K562 (cell line): ENCODE results near the gene STX1B. TPM values are rescaled to one million over a fixed set of nuclear protein-coding genes. Genes with fewer than 3 reads are reported as not detected.

Experiments
- ATAC-seq: fragments of 200-7000 bp; cut with Tn5 transposase; 3 replicates; pipeline ENCODE4 v1.9.1; 2020; ENCODE audit warnings: moderate library complexity
- BruUV-seq: library from RNA; stranded (reverse); fragments of 400-500 nt; replicated peaks from 2 replicates; lab custom pipeline; 2021; lab: Mats Ljungman, UMichigan
- CTCF ChIA-PET: fragments of 300-600 bp; formaldehyde crosslinking; extraction: SDS; loops from one replicate; lab custom pipeline; 2021; ENCODE audit warnings: low intra/inter-chr PET ratio; lab: Yijun Ruan, JAX
- POLR2A ChIA-PET: fragments of 300-600, 350-650 bp; sonication (Branson Sonifier 250); formaldehyde crosslinking; extraction: SDS; loops from one replicate; lab custom pipeline; 2021; ENCODE audit warnings: antibody characterized with exemption, inconsistent platforms; lab: Yijun Ruan, JAX
- DNase-seq, 4 experiments: peaks; one replicate each; pipeline versions ENCODE4 v3.0.0 to v3.0.0-alpha.2; 2011 to 2018; ENCODE audit warnings: low spot score in 3 of 4, mixed read lengths in 3 of 4; ENCODE audit errors: extremely low read depth in 1 of 4
- FAIRE-seq: peaks from 2 replicates; lab custom pipeline; 2011; peaks lifted over from hg19 to GRCh38; lab: Jason Lieb, UNC
- H2AFZ ChIP-seq: 2 replicates; pipeline ENCODE4 v1.6.0; 2011; ENCODE audit warnings: low read depth, low read length, control low read depth, inconsistent platforms
- H3K27ac ChIP-seq: fragments of 200-600 bp; 3 replicates; pipeline ENCODE4 v1.8.0; 2011; ENCODE audit warnings: low read depth, mild to moderate bottlenecking, control low read depth, inconsistent platforms, low read length, moderate library complexity, mixed read lengths; ENCODE audit errors: extremely low read depth
- H3K27me3 ChIP-seq, 2 experiments: fragments of 300-600 bp in 1 of 2; 2 replicates in 1 of 2; 3 replicates in 1 of 2; pipeline versions ENCODE4 v1.6.0 to v1.8.0; 2011; ENCODE audit warnings: inconsistent platforms in 2 of 2, low read length in 2 of 2, mild to moderate bottlenecking in 1 of 2, mixed read lengths in 1 of 2, moderate library complexity in 1 of 2; ENCODE audit not compliant: control insufficient read depth in 2 of 2, insufficient read depth in 2 of 2
- H3K36me3 ChIP-seq: fragments of 300-600 bp; 3 replicates; pipeline ENCODE4 v1.8.0; 2011; ENCODE audit warnings: mild to moderate bottlenecking, low read length, inconsistent platforms; ENCODE audit not compliant: control insufficient read depth, insufficient read depth
- H3K4me1 ChIP-seq, 2 experiments: fragments of 200-600 bp in 1 of 2; replicated peaks in 1 of 2; 2 replicates in 1 of 2; 3 replicates in 1 of 2; pipeline versions ENCODE4 v1.5.1 to v1.8.0; 2011; ENCODE audit warnings: inconsistent platforms in 2 of 2, low read length in 2 of 2, mild to moderate bottlenecking in 1 of 2, mixed read lengths in 1 of 2, moderate library complexity in 1 of 2; ENCODE audit not compliant: control insufficient read depth in 2 of 2, insufficient read depth in 2 of 2
- H3K4me2 ChIP-seq: 2 replicates; pipeline ENCODE4 v1.6.1; 2011; ENCODE audit warnings: low read length, control low read depth, inconsistent platforms, mixed read lengths; ENCODE audit not compliant: insufficient read depth
- H3K4me3 ChIP-seq: fragments of 200-600 bp; sonication (generic), shearing (Covaris generic); 2 replicates; pipeline ENCODE4 v1.5.1; 2016; ENCODE audit warnings: control low read depth, inconsistent platforms
- H3K79me2 ChIP-seq: fragments of 200-600 bp; 3 replicates; pipeline ENCODE4 v1.8.0; 2011; ENCODE audit warnings: low read length, inconsistent platforms; ENCODE audit not compliant: control insufficient read depth, insufficient read depth
- H3K9ac ChIP-seq, 2 experiments: 2 replicates each; pipeline versions ENCODE4 v1.6.0 to v1.6.1; 2011; ENCODE audit warnings: low read depth in 2 of 2, low read length in 2 of 2, control low read depth in 1 of 2, inconsistent platforms in 1 of 2, mild to moderate bottlenecking in 1 of 2, mixed read lengths in 1 of 2; ENCODE audit not compliant: insufficient read depth in 1 of 2
- H3K9me1 ChIP-seq: one replicate; pipeline ENCODE4 v1.6.0; 2011; ENCODE audit warnings: inconsistent platforms, mild to moderate bottlenecking, low read length, moderate library complexity; ENCODE audit not compliant: control insufficient read depth, insufficient read depth
- H3K9me3 ChIP-seq: replicated peaks from 2 replicates; pipeline ENCODE4 v1.5.1; 2011; ENCODE audit warnings: low read depth, low read length, inconsistent platforms; ENCODE audit not compliant: control insufficient read depth, insufficient read depth
- H4K20me1 ChIP-seq: replicated peaks from 2 replicates; pipeline ENCODE4 v1.6.1; 2011; ENCODE audit warnings: low read length, inconsistent platforms, mixed read lengths; ENCODE audit not compliant: control insufficient read depth, insufficient read depth
- CREB1 ChIP-seq, 2 experiments: sonication (generic) in 1 of 2; formaldehyde crosslinking in 1 of 2; IDR thresholded peaks; 2 replicates each; pipeline versions ENCODE4 v1.6.1 to v1.8.0; 2012 to 2022; ENCODE audit warnings: inconsistent platforms in 1 of 2, mild to moderate bottlenecking in 1 of 2, missing genetic modification reagents in 1 of 2, moderate library complexity in 1 of 2
- EHMT2 ChIP-seq: fragments of 450-650 bp; IDR thresholded peaks from 2 replicates; pipeline ENCODE4 v1.6.1; 2018; ENCODE audit warnings: antibody characterized with exemption
- ETV5 ChIP-seq: sonication (generic); formaldehyde crosslinking; IDR thresholded peaks from 2 replicates; pipeline ENCODE4 v1.4.0; 2020; ENCODE audit warnings: low read depth, mild to moderate bottlenecking, missing genetic modification reagents
- HSF4 ChIP-seq: fragments of 250-450 bp; sonication (Bioruptor Pico); IDR thresholded peaks from 2 replicates; pipeline ENCODE4 v2.1.2; 2022; ENCODE audit warnings: mild to moderate bottlenecking, moderate library complexity, borderline replicate concordance
- KDM5B ChIP-seq: fragments of 200-600 bp; sonication (generic); IDR thresholded peaks from 2 replicates; pipeline ENCODE4 v1.6.1; 2012; ENCODE audit warnings: low read depth, mild to moderate bottlenecking, moderate library complexity, low read length, control low read depth, inconsistent platforms; ENCODE audit not compliant: insufficient replicate concordance
- MCM2 ChIP-seq: fragments of 450-650 bp; IDR thresholded peaks from 2 replicates; pipeline ENCODE4 v1.6.1; 2017; ENCODE audit warnings: low read depth, mild to moderate bottlenecking
- NFATC3 ChIP-seq: fragments of 450-650 bp; IDR thresholded peaks from 2 replicates; pipeline ENCODE4 v1.6.1; 2017; ENCODE audit warnings: mild to moderate bottlenecking
- NR3C1 ChIP-seq: sonication (generic); formaldehyde crosslinking; IDR thresholded peaks from 2 replicates; pipeline ENCODE4 v1.8.1; 2022; ENCODE audit warnings: missing genetic modification reagents
- PTRF ChIP-seq: fragments of 450-650 bp; IDR thresholded peaks from 2 replicates; pipeline ENCODE4 v1.6.1; 2016; ENCODE audit warnings: mild to moderate bottlenecking, missing genetic modification characterization, missing compliant biosample characterization
- RBM34 ChIP-seq: fragments of 200-400 bp; formaldehyde crosslinking; IDR thresholded peaks from 2 replicates; pipeline ENCODE4 v1.6.1; 2018; ENCODE audit warnings: low read length, borderline replicate concordance; ENCODE audit not compliant: insufficient read depth
- SPI1 ChIP-seq: IDR thresholded peaks from 2 replicates; pipeline ENCODE4 v1.6.1; 2011; ENCODE audit warnings: low read depth, low read length, control low read depth, borderline replicate concordance
- TRIM24 ChIP-seq, 2 experiments: fragments of 450-650 bp; IDR thresholded peaks; 2 replicates each; pipeline ENCODE4 v1.6.1; 2016
- ZBTB12 ChIP-seq: fragments of 250-450 bp; sonication (Bioruptor Pico); IDR thresholded peaks from 2 replicates; pipeline ENCODE4 v1.4.0; 2020
- ZBTB5 ChIP-seq: fragments of 450-650 bp; IDR thresholded peaks from 2 replicates; pipeline ENCODE4 v1.6.1; 2017; ENCODE audit warnings: antibody characterized with exemption
- ZNF449 ChIP-seq: fragments of 250-450 bp; sonication (Bioruptor Pico); IDR thresholded peaks from 2 replicates; pipeline ENCODE4 v1.8.0; 2022; ENCODE audit warnings: moderate library complexity, mild to moderate bottlenecking, inconsistent platforms
- ZNF644 ChIP-seq: fragments of 200-800 bp; sonication (Bioruptor generic); IDR thresholded peaks from 2 replicates; pipeline ENCODE4 v1.6.1; 2016; ENCODE audit warnings: low read depth, missing genetic modification characterization, missing compliant biosample characterization
- WGBS: fragments of 100-300 bp; shearing (Covaris generic); methylation state at CpG from one replicate; pipeline ENCODE4 v1.1.6; 2016; ENCODE audit warnings: low coverage, mixed read lengths; ENCODE audit not compliant: insufficient coverage; ENCODE audit errors: missing lambda C conversion rate; 5-methylcytosine and 5-hydroxymethylcytosine counted together
- in situ Hi-C: fragments of 300-500 bp; cut with MboI; formaldehyde crosslinking; loops from 4 replicates; pipeline ENCODE4 v1.15.0; 2018; ENCODE audit warnings: inconsistent platforms, mixed read lengths
- intact Hi-C: fragments of 100-400 bp; cut with micrococcal nuclease; formaldehyde crosslinking; loops from 2 replicates; pipeline ENCODE4 v1.14.2; 2022
- polyA plus RNA-seq, 8 experiments: library from polyadenylated mRNA; depleted of rRNA in 4 of 8; stranded (reverse) in 5 of 8; unstranded in 3 of 8; fragments of >200 nt; fragmentation: Nextera tagmentation in 2 of 8; fragmentation: Illumina TruSeq in 1 of 8; extraction: Ambion mirVana in 2 of 8; extraction: Trizol in 1 of 8; gene quantifications; 2 replicates each; pipeline versions ENCODE4 v1.2.1 to v1.2.3, GENCODE V29; 2011 to 2014; ENCODE audit warnings: inconsistent platforms in 1 of 8, missing spikeins in 1 of 8
- total RNA-seq, 7 experiments: library from RNA; depleted of rRNA in 6 of 7; stranded (reverse); fragments of >200 nt in 6 of 7; fragmentation: Illumina TruSeq in 2 of 7; extraction: Trizol in 2 of 7; gene quantifications; 2 replicates each; pipeline versions ENCODE4 v1.2.1 to v1.2.3, GENCODE V29; 2011 to 2021; ENCODE audit warnings: low replicate concordance in 1 of 7

STX1B gene
- total and polyA plus RNA-seq, 9 of the 15 experiments (the other 6 are each of a cell fraction or from before 2014, with no cell fraction given) = 0.07 to 2.5 (median 0.86) TPM

DNA sequence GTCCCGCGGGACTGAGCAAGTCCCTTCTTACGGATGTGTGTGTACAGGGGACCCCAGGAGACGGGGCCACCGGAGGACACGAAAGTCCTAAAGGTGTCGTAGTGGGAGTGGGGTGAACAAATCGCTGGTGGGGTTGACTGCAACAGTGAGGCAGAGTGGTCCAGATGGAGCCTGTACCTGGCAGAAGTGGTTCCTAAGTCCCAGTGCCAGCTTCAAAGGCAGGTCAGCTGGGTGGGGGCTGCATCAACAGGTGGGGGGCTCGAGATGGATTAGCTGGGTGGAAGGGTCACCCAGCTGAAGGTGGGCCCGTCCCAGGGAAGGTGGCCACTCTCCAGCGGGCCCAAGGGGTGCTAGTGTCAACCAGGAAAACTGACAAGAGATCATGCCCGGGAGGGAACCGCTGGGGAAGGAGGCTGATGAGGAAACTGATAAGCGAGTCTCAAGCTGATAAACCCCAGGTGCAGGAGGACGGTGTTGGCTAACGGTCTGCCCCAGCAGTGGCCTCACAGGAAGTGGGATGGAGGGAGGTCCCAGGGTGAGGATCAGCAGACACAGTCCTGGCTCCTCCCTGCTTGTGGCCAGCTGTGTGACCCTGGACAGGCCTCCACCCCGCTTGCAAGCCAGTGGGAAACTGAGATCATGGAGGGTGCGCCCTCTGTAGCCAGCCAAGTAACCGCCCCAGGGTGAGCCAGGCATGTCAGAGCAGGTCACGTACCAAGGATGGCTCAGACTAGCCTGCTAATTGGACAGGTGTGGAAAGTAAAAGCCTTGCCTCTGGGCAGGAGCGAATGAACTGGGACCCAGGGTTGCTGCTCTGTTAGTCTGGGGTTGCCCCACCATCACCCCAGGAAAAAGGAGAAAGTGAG lies 60.6 kb downstream of the STX1B start:
- POLR2A ChIA-PET = interaction anchor here (0.5 to 2.0 kb wide), 8 partner anchors 10 to 1096 kb away, joined by 3 to 10 read pairs (median 3); partner anchors contain the start of genes HSD3B7 and ZNF629
- no peak overlapping the region for H2AFZ ChIP-seq
- intact Hi-C loops = loop anchor here (2.0 to 10.0 kb wide), 3 partner anchors 15 to 505 kb away; partner anchors contain the start of genes ARMC5 and VKORC1
- WGBS = 2% methylated on average over 21 of the region's 21 CpGs
- peaks cover 26 to 55% of the 10 kb centered on the region in 2 experiments for H3K4me1 ChIP-seq
- peak overlapping the region; percentile 87 for H3K27ac ChIP-seq
- peak overlapping the region; percentile 98 for H3K4me2 ChIP-seq
- peaks cover 32% of the 10 kb centered on the region for H3K79me2 ChIP-seq
- H3K9me1 ChIP-seq = peaks cover 4% of the 10 kb centered on the region
- CTCF ChIA-PET = no interaction called here
- peak overlapping the region; percentile 83 for H3K4me3 ChIP-seq
- H3K27me3 ChIP-seq = no peaks in the 10 kb centered on the region
- in situ Hi-C loops = loop anchor here (10.0 to 25.0 kb wide), 2 partner anchors 745 to 912 kb away; partner anchors contain the start of gene ZNF267
- DNase-seq = peak; percentile 69 to 96 (median 77)
- BruUV-seq = TSS peak; percentile 95
- no peaks in the 10 kb centered on the region for H4K20me1 ChIP-seq
- peak overlapping the region; percentile 82 to 94 for H3K9ac ChIP-seq
- peak; percentile 86 for ATAC-seq
- peaks cover 34% of the 10 kb centered on the region; the same call in 2 of the 3 replicates for H3K36me3 ChIP-seq
- H3K9me3 ChIP-seq = no peaks in the 10 kb centered on the region
- peak; percentile 99 for FAIRE-seq
- TF ChIP-seq RBM34 (no peak), SPI1 (peak; percentile 61; the same call in 1 of the 2 replicates), TRIM24 (IDR thresholded peaks at IDR 0.05) (peak; percentile 14 to 69; a peak in 3 of 4 replicates), NR3C1 (no peak), KDM5B (peak; percentile 84), ZNF644 (0 out of 2 replicates have a peak, but pooled peaks have one; percentile 58), ZBTB5 (no peak), ZNF449 (CRISPR knock-in tag) (no peak), PTRF (tag) (no peak), MCM2 (no peak), EHMT2 (no peak), HSF4 (CRISPR knock-in tag) (no peak), CREB1 (IDR thresholded peaks at IDR 0.05) (no peak; the same call in 1 of the 2 replicates), CREB1 (CRISPR knock-in tag; IDR thresholded peaks at IDR 0.05) (peak; percentile 26; the same call in 1 of the 2 replicates), NFATC3 (no peak), ZBTB12 (CRISPR knock-in tag) (no peak), ETV5 (CRISPR knock-in tag) (peak; percentile 93)
